GM18909 (cell line): ENCODE data around the gene MTF1.

Source experiments
- ATAC-seq: cut with Tn5 transposase; IDR thresholded peaks from one replicate; pipeline ENCODE4 v1.9.1; 2021; ENCODE audit warnings: mild to moderate bottlenecking; ENCODE audit not compliant: unreplicated experiment, poor library complexity

The MTF1 gene

DNA sequence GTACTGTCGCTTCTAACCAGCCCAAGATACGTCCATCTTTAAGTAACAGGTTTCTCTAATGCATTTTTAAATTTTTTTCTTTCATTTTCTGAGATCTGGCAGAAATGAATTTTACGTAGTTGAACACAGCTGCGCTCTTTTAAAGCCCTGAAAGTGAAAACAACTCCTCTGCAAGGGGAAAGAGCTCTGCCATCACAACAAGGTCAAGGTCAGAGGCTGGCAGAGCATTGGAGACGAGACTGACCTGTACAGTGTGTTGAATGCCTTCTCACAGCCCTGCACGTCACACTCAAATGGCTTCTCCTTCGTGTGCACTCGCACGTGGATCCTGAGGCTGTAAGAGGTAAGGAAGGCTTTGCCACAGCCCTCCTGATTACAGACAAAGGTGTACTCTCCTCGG, 19.7 kb downstream of the MTF1 start:
- ATAC-seq: no peak

DNA sequence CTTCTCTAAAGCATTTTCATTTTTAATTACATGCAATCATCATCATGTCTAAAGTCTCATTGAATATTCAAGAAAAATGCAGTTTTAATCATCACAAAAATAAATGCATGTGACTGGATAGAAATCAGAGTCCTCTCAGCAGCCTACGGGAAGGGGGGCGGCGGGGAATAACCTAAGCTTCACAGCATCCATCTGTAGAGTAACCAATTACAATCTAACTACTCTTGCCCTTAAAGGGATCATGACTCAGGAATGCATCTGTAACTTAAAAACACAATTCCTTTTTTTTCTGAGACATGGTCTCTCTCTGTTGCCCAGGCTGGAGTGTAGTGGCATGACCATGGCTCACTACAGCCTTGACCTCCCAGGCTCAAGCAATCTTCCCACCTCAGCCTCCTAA, 22.6 kb downstream of the MTF1 start:
- no peak for ATAC-seq

DNA sequence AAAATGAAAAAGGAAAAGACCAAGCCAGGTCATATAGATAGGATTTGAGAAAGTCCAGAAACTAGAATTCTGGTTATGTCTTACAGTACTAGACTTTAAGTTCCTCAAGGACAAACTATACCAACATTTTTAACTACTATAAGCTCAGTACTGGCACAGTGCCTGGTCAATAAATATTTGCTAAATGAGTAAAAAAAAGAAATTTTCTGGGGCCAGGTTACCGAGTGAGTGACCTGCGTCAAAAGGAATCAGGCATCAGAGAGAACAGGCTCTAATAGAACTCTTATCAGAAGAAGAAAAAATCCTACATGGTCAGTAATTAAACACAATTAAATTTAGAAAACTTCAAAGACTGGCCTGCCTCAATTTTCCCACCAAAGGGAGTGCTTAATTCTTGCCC, 27.6 kb downstream of the MTF1 start:
- ATAC-seq: no peak

DNA sequence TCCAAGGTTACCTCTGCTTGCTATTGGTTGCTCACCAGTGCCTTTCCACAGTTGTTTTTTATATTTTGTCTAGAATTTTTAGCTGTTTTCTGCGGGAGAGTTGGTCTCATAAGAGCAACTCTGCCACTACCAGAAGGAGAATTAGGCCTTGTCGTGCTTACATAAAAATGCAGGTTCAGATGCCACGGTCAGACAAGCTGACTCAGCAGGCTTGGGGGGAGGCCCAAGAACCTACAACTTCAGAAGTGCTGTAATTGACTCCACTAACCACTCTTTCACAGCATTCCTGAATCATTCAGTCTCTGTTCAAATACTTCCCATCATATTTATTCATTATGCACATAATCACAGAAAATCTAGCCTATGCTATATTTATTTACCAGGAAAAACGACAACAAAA, 28.3 kb downstream of the MTF1 start:
- ATAC-seq: no peak

DNA sequence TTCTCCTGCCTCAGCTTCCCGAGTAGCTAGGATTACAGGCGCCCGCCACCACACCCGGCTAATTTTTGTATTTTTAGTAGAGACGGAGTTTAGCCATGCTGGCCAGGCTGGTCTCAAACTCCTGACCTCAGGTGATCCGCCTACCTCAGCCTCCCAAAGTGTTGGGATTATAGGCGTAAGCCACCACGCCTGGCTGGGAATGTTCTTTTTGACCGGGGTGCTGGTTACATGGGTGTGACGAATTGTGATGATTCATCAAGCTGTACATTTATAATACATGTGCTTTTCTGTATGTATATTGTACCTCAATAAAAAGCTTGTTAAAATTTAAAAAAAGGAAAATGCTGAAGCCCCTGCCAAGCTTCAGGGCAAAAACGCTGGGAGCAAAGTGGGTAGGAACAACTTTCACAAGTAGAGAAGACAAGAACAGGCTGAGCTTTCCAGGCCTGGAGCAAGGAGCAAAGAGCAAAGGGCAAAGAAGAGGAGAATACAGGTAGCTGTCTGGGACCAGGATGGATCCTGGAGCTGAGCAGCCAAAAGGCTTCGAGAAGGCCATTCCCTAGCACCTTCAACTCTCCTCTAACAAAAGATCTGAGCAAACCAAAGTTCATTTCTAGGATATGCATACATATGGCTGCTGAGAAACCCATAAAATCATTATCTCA, 30.9 kb downstream of the MTF1 start:
- ATAC-seq: no peak

DNA sequence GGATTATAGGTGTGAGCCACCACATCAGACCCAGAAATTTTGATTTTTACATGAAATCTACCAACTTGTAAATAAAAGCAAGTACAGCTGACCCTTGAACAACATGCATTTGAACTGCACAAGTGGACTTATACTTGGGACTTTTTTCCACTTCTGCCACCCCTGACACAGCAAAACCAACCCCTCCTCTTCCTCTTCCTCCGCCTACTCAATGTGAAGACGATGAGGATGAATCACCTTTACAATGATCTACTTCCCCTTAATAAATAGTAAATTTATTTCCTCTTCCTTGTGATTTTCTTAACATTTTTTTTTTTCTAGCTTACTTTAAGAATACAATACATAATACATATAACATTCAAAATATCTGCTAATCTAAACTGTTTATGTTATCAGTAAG, 33.9 kb downstream of the MTF1 start:
- ATAC-seq: no peak

DNA sequence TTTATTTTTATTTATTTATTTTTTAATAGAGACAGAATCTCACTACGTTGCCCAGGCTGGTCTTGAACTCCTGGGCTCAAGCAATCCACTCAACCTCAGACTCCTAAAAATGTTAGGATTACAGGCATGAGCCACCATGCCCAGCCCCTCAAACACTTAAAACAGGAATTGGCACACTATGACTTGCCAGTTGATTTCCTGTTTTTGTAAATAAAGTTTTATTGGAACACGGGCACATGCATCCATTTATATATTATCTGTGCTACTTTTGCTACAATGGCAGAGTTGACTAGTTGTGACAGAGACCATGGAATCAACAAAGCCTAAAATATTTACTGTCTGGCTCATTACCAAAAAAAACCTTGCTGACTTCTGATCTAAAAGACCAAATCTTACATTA, 35.4 kb downstream of the MTF1 start:
- ATAC-seq: no peak

DNA sequence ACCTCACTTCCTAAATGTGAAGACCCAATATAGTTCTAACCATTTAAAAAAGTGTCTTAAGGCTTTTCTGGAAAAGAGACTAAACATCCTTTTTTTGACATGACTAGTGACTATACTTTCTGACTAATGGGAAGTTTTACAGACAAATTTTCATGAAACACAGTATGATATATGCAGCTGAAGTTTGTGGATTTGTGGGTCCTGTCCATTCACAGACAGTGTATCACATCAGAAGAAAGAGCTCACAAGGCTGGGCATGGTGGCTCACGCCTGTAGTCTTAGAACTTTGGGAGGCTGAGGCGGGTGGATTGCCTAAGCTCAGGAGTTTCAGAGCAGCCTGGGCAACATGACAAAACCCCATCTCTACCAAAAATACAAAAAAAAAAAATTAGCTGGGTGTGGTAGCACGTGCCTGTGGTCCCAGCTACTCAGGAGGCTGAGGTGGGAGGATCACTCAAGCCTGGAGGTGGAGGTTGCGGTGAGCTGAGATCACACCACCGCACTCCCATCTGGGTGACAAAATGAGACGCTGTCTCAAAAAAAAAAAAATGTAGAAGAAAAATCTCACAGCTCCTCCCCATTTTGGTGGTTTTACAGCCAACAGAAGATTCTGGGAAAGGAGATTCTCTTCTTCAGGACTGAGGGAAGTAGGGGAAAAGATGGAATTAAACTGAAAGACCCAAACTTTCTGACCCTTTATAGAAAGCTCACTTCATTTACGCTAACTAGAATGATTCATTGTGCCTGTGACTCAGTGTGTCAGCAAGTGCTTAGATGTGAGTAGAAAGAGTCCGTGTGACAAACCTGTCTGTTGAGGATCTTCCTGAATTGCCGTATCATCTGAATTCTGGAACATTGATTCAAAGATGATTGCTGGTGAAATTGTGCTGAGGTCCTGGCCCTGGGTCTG, 36.2 kb downstream of the MTF1 start:
- ATAC-seq: no peak

DNA sequence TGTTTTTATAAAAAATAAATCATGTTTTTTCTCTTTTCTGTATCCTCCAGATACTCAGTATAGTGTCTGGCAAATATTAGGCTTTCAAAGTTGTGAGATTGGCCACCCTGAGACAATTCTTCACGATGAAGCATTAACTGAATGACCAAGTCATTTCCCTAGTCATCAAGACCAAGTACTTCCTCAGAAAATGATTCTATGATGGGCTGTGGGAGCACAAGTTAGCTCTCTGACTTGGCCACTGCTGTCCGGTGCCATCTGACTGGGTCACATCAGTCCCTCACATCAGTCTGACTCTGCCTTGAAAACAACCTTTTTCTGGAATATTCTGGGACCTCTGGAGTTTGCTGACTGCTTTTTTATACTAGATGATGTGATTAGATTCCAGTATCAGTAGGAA, 37.9 kb downstream of the MTF1 start:
- no peak for ATAC-seq

DNA sequence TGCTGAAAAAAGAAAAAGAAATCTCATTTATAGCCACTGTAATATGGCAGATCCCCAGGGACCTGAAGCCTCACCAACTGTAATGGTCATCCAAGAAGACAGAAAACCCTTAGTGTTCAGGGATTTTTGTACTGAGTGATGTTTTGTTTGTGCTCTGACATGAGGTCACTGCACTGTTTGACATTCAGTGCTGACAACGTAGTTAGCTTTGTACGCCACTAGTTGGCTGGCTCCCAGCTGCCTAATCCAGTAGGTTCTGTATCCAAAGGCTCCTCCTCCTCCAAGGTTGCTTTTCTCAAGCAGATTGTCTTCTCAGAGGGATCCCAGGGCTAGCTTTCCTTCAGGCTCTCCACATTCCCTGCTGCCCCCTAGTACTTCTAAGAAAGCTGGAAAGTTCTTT, 41.9 kb downstream of the MTF1 start:
- no peak for ATAC-seq

DNA sequence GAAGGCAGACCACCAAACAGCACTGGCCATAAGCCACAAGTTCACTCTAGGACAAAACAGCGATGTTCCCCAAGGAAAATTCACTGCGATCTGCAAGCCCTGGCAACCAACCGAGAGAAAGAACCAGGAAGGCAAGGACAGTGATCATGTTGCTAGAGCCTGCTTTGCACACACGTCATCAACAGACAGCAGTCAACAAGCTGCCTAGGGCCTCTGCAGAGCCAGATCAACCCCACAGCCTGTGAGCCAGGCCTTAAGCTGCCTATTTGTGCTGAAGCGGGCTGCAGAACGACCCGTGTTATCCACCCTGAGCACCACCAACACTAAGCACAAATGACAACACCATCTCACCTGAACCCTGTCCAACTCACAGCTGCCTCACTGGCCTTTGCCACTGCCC, 45.1 kb downstream of the MTF1 start:
- no peak for ATAC-seq

DNA sequence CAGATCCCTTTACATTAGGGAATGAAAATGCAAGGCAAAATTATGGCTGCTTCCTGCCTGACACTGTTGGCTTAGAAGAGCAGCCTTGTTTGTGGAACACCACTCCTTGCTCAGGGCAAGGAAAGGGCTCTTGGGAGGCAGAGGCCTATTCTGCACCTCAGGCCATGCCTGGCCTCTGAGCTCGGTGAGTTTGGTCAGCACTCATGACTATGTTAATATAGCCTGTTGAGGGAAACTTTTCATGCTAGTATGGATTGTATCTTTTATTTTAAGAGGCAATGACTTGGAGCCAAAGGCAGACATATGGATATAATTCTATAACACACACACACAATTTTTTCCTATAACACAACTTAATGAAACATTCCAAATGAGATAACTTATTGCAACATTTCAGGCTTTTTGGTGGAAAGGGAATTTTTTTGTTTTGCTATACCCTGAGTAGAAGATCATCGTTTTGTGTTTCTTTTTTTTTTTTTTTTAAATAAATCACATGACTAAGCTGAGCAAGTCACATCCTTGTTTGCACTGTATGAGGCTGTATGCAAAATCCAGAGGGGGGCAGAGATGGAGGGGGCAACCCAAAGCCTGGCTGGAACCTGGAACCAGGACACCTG, 45.8 kb downstream of the MTF1 start:
- no peak for ATAC-seq

DNA sequence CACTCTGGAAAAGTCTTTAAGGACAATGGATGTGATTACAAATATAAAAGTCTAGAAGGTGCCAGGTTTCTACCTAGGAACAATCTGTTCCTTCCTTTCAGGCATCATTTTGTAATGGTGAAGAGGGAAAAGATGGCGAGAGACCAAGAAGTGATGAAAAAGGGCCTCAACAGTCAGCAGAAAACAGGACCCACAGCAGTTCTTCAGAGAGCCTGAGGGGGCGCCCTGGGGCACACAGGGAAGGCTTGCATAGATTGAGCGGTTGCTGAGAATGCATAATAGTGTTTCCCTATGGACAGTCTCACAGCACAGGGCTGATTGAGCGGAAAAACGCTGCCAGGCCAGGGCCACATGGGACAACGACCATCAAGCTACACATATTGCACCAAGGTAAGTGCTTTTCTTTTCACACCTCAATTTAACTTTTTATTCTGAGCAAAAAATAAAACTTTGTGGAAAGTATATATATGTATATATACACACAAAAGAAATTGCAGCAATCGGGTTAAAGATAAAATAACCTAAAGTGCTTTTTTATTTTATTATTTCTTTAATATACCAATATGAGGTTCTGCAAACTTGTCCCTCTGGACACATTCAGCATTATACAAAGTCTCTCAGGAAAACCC, 48.3 kb downstream of the MTF1 start:
- ATAC-seq: peak; percentile 36

DNA sequence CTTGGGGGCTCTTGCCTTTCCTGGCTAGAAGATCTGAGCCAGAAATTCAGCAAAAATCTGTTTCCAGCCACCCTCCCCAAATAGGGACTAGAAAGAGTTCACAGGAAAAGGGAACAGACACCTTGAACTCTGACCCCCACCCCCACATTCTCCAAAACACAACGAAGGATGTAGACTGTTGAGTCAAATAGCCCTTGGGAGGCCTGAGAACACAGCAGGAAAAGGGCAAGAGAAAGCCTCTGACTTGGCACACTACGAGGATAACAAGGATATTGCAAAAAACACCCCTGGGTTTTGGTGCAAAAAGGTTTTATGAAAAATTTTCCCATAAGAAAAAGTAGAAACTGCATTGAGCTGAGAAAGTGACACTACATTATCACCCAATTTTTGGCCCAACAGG, 49.5 kb downstream of the MTF1 start:
- ATAC-seq: no peak

DNA sequence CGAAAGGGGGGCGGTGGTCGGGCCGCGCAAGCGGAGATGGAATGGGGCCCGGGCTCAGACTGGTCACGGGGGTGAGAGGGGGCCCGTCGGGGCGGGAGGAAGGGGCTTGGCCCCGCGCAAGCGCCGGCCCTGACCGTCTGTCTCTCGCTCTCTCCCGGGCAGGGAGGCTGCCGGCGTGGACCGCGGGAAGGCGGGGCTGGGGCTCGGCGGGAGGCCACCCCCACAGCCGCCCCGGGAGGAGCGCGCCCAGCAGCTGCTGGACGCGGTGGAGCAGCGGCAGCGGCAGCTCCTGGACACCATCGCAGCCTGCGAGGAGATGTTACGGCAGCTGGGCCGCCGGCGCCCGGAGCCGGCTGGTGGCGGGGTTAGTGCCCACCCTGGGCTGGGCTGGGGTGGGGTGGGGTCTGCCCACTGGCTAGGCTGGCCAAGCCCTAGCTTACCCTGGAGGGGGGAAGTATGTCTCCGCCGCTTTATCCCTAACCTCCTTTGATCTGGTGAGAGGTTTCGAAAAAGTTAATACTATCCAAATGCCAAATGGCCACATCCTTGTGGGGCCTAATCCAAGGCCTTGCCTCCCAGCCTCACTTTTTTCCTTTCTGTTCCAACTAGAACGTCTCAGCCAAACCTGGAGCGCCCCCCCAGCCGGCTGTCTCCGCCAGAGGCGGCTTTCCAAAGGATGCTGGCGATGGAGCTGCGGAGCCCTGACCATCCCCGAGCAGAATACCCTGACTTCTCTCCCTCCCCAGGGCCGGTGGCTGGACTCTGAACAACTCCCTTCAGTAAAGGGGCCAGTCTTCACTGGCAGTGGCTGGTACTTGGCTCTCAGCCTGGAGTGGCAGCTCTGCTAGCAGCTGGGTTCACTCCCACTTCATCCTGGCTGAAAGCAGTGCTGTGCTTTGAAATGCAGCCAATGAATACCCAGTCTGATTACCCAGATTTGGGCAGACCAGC, 50.7 kb downstream of the MTF1 start:
- peak; percentile 34 for ATAC-seq

DNA sequence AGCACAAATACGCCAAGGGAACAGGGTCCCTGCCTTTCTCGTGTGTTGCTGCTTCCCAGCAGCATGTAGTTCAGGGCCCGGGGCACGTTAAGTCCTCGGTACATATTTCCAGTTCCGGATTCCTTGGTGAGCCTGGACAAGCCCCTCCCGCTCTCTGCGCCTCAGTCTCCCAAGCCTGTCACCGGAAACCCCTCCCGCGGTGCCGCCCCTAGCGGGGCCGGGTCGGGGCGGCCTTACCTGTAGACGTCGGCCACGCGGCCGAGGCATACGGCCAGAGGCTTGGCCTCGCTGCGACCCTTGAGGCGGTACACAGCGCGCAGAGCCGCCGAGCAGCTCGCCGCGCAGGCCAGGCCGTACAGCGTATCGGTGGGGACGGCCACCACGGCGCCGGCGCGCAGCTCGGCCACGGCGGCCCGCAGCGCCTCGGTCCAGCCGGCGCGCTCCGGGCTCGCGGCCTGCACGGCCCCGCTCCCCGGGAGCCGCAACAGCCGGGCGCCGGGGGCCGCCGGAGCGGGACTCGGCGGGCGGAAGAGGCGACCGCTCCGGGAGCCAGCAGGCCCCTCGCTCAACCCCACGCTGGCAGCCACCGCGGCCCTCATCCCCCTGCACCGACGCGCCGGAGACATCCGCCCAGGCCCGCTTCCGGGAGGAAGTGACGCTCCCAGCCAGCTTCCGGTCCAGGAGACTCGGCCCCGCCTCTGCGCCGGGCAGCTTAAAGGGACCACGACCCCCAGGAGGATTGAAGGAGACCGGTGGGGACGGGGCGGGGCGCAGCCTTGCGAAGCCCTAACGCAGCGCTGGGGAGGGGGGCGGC, 51.6 kb downstream of the MTF1 start, which contains the start of the genes C1orf122 and YRDC:
C1orf122 (plus strand) TSS at position 236 of the 814 bp plus-strand sequence. CDS start 615 bp downstream, outside the sequence.
YRDC (minus strand) TSS at position 654 of the 814 bp plus-strand sequence; CDS start at position 626, 28 bp downstream.
- ATAC-seq: peak; percentile 87

DNA sequence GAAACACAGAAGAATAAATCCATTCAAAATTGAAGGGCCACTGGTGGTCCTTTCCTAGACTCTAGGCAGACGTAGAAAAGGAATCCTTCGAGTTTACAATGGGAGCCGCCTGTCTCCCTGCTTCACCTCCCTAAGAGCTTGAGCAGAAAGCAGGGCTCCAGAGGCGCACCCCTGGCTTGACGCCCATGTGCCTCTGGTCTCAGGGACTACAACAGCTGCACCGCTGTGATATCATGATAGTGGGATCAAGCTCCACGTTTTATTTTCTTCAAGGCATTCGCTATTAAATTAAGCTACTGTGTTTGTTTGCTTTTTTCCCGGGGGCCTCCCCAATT, 52.2 kb downstream of the MTF1 start:
- ATAC-seq: no peak

DNA sequence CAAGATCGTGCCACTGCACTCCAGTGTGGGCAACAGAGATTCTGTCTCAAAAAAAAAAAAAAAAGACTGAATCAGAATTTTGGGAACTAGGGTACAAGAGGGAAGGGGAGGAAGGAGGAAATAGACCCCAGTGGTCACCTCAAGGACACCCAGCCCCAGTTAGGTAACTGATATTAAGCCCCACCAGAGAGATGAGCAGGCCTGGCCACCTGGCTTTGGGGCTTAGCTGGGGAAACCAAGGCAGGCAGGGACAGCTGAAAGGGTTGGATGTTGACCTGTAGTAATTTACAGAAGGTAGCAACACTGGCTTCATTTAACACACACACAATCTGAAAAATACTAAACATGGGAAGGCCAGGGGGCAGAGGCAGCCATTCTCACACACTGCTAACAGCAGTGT, 57.0 kb downstream of the MTF1 start:
- no peak for ATAC-seq
